HepG2 (cell line): ENCODE results near the gene DPM2. TPM values are rescaled to one million over a fixed set of nuclear protein-coding genes. Genes with fewer than 3 reads are reported as not detected.

Source experiments
- MYC ChIP-seq: sonication (generic); formaldehyde crosslinking; IDR thresholded peaks from 2 replicates; pipeline ENCODE4 v1.9.0; 2021; ENCODE audit warnings: missing genetic modification reagents, borderline replicate concordance
- RAD21 ChIP-seq: fragments of 450-650 bp; formaldehyde crosslinking; IDR thresholded peaks from 2 replicates; pipeline ENCODE4 v1.5.0; 2020; ENCODE audit warnings: mild to moderate bottlenecking
- SMAD1 ChIP-seq: sonication (generic); formaldehyde crosslinking; IDR thresholded peaks from 2 replicates; pipeline ENCODE4 v1.4.0; 2020; ENCODE audit warnings: missing genetic modification reagents, low read depth, mild to moderate bottlenecking, borderline replicate concordance
- TAF1 ChIP-seq: sonication (generic); formaldehyde crosslinking; IDR thresholded peaks from 2 replicates; pipeline ENCODE4 v1.4.0; 2020; ENCODE audit warnings: missing genetic modification reagents
- ZMAT3 ChIP-seq: sonication (generic); formaldehyde crosslinking; conservative IDR thresholded peaks from 2 replicates; pipeline ENCODE4 v1.7.0; 2021; ENCODE audit warnings: missing genetic modification reagents
- ZNF556 ChIP-seq: sonication (generic); formaldehyde crosslinking; IDR thresholded peaks from 2 replicates; pipeline ENCODE4 v1.4.0; 2020; ENCODE audit warnings: mild to moderate bottlenecking, missing genetic modification reagents, borderline replicate concordance
- ZNF644 ChIP-seq: IDR thresholded peaks from 2 replicates; pipeline ENCODE4 v1.6.1; 2016; ENCODE audit warnings: low read depth
- ZNF678 ChIP-seq: sonication (generic); formaldehyde crosslinking; IDR thresholded peaks from 2 replicates; pipeline ENCODE4 v1.4.0; 2020; ENCODE audit warnings: mild to moderate bottlenecking, missing genetic modification reagents
- ZNF773 ChIP-seq: sonication (generic); formaldehyde crosslinking; IDR thresholded peaks from 2 replicates; pipeline ENCODE4 v1.4.0; 2020; ENCODE audit warnings: missing genetic modification reagents, borderline replicate concordance
- polyA plus RNA-seq, 8 experiments: library from polyadenylated mRNA; depleted of rRNA in 3 of 8; stranded (reverse) in 7 of 8; unstranded in 1 of 8; fragments of >200 nt; fragmentation: Illumina TruSeq in 4 of 8; extraction: Trizol in 4 of 8; gene quantifications; 2 replicates each; pipeline versions ENCODE4 v1.2.1 to v1.2.3, GENCODE V29; 2011 to 2016; ENCODE audit warnings: low read depth in 4 of 8, missing spikeins in 1 of 8, mixed read lengths in 1 of 8; ENCODE audit not compliant: insufficient read depth in 1 of 8
- total RNA-seq, 5 experiments: library from RNA; depleted of rRNA; stranded (reverse); fragments of >200 nt; fragmentation: Illumina TruSeq; extraction: Trizol; gene quantifications; 2 replicates each; pipeline ENCODE4 v1.2.3, GENCODE V29; 2016; ENCODE audit warnings: low read depth in 1 of 5
- TF ChIP-seq, protein P1 (sequence below): sonication (generic); formaldehyde crosslinking; IDR thresholded peaks from 2 replicates; pipeline ENCODE4; 2020; ENCODE audit warnings: missing genetic modification reagents, mild to moderate bottlenecking, borderline replicate concordance
- TF ChIP-seq, protein P2 (sequence below): sonication (generic); formaldehyde crosslinking; IDR thresholded peaks from 2 replicates; pipeline ENCODE4 v1.4.0; 2020; ENCODE audit warnings: missing genetic modification reagents, borderline replicate concordance
- TF ChIP-seq, protein P3 (sequence below), 2 experiments: sonication (generic) in 1 of 2; formaldehyde crosslinking in 1 of 2; IDR thresholded peaks; 2 replicates each; pipeline versions ENCODE4 v1.4.0 to v1.6.1; 2016 to 2020; ENCODE audit warnings: borderline replicate concordance in 1 of 2, low read depth in 1 of 2, mild to moderate bottlenecking in 1 of 2, missing genetic modification reagents in 1 of 2

Gene DPM2
- total and polyA plus RNA-seq, 2 of the 13 experiments (the other 11 are each of a cell fraction or from before 2014, with no cell fraction given): 24.8 to 35.3 TPM

DNA sequence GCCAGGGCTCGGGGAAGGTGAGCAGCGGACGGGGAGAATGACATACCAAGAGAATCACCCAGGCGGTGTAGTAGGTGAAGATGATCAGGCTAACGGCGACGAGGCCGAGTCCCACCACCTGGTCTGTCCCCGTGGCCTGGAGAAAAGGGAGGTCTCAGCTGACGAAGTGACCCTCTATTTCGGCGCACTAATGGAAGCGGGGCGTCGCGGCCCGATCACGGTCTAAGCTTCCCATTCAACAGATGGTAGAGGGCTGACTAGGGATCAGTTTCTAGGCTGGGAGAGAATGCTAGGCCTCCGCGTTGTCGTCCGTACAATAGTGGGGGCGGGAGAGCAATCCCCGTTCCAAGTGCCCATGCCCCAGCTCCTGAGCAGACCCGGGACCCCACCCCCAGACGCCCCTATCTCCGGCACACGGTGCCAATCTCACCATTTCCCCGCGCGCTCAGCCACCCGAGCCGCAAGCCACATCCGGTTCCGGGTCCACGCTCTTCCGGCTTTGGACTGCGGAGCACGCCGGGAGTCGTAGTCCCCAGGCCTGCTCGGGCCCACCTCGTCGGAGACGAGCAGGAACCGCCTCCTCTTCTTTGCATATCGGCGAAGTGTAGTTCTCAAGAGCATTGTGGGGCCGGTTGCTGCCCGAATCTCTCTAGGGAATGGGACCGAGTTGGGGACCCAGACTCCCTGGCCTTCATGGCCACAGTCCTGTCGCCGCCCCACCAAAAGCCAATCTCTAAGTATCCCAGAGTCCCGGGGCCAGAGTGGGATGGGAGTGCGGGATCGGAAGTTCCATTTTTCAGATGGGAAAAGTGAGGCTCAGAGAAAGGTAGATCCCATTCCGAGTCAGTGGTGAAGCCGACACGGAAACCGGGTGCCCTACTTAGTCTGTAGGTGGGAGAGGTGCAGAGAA is at the start of gene DPM2 (continued):
- TF ChIP-seq, protein P1, sequence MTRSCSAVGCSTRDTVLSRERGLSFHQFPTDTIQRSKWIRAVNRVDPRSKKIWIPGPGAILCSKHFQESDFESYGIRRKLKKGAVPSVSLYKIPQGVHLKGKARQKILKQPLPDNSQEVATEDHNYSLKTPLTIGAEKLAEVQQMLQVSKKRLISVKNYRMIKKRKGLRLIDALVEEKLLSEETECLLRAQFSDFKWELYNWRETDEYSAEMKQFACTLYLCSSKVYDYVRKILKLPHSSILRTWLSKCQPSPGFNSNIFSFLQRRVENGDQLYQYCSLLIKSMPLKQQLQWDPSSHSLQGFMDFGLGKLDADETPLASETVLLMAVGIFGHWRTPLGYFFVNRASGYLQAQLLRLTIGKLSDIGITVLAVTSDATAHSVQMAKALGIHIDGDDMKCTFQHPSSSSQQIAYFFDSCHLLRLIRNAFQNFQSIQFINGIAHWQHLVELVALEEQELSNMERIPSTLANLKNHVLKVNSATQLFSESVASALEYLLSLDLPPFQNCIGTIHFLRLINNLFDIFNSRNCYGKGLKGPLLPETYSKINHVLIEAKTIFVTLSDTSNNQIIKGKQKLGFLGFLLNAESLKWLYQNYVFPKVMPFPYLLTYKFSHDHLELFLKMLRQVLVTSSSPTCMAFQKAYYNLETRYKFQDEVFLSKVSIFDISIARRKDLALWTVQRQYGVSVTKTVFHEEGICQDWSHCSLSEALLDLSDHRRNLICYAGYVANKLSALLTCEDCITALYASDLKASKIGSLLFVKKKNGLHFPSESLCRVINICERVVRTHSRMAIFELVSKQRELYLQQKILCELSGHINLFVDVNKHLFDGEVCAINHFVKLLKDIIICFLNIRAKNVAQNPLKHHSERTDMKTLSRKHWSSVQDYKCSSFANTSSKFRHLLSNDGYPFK (CRISPR knock-in tag): peak; percentile 74; the same call in 1 of the 2 replicates
- TF ChIP-seq ZNF773 (CRISPR knock-in tag): no peak
- peak; percentile 76 for TF ChIP-seq ZMAT3 (CRISPR knock-in tag)
- TF ChIP-seq ZNF556 (CRISPR knock-in tag): peak; percentile 54; the same call in 1 of the 2 replicates
- TF ChIP-seq TAF1: peak; percentile 41; the same call in 1 of the 2 replicates
- TF ChIP-seq ZNF644 (CRISPR knock-in tag): no peak
- TF ChIP-seq, protein P2, sequence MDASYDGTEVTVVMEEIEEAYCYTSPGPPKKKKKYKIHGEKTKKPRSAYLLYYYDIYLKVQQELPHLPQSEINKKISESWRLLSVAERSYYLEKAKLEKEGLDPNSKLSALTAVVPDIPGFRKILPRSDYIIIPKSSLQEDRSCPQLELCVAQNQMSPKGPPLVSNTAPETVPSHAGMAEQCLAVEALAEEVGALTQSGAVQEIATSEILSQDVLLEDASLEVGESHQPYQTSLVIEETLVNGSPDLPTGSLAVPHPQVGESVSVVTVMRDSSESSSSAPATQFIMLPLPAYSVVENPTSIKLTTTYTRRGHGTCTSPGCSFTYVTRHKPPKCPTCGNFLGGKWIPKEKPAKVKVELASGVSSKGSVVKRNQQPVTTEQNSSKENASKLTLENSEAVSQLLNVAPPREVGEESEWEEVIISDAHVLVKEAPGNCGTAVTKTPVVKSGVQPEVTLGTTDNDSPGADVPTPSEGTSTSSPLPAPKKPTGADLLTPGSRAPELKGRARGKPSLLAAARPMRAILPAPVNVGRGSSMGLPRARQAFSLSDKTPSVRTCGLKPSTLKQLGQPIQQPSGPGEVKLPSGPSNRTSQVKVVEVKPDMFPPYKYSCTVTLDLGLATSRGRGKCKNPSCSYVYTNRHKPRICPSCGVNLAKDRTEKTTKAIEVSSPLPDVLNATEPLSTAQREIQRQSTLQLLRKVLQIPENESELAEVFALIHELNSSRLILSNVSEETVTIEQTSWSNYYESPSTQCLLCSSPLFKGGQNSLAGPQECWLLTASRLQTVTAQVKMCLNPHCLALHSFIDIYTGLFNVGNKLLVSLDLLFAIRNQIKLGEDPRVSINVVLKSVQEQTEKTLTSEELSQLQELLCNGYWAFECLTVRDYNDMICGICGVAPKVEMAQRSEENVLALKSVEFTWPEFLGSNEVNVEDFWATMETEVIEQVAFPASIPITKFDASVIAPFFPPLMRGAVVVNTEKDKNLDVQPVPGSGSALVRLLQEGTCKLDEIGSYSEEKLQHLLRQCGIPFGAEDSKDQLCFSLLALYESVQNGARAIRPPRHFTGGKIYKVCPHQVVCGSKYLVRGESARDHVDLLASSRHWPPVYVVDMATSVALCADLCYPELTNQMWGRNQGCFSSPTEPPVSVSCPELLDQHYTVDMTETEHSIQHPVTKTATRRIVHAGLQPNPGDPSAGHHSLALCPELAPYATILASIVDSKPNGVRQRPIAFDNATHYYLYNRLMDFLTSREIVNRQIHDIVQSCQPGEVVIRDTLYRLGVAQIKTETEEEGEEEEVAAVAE (CRISPR knock-in tag): no peak; the same call in 1 of the 2 replicates
- 0 out of 2 replicates have a peak, but pooled peaks have one; percentile 13 for TF ChIP-seq RAD21 (CRISPR knock-in tag)
- TF ChIP-seq, protein P3, sequence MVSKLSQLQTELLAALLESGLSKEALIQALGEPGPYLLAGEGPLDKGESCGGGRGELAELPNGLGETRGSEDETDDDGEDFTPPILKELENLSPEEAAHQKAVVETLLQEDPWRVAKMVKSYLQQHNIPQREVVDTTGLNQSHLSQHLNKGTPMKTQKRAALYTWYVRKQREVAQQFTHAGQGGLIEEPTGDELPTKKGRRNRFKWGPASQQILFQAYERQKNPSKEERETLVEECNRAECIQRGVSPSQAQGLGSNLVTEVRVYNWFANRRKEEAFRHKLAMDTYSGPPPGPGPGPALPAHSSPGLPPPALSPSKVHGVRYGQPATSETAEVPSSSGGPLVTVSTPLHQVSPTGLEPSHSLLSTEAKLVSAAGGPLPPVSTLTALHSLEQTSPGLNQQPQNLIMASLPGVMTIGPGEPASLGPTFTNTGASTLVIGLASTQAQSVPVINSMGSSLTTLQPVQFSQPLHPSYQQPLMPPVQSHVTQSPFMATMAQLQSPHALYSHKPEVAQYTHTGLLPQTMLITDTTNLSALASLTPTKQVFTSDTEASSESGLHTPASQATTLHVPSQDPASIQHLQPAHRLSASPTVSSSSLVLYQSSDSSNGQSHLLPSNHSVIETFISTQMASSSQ (IDR thresholded peaks at IDR 0.05; ENCODE audit: low read depth): no peak
- TF ChIP-seq, protein P3 (CRISPR knock-in tag; IDR thresholded peaks at IDR 0.05; ENCODE audit: borderline replicate concordance): no peak; the same call in 1 of the 2 replicates
- no peak for TF ChIP-seq SMAD1 (CRISPR knock-in tag)
- TF ChIP-seq ZNF678 (CRISPR knock-in tag): no peak
- peak; percentile 62; the same call in 1 of the 2 replicates for TF ChIP-seq MYC (CRISPR knock-in tag)
